Keratinocyte (primary cell): ENCODE results near the gene HS6ST3.

Experiments
- CTCF ChIP-seq, 3 experiments: IDR thresholded peaks in 1 of 3; conservative IDR thresholded peaks in 1 of 3; optimal IDR thresholded peaks in 1 of 3; 2 replicates in 2 of 3; 3 replicates in 1 of 3; pipeline versions ENCODE3 to v1.5.1; 2011; ENCODE audit warnings: low read length in 3 of 3, mild to moderate bottlenecking in 3 of 3, moderate library complexity in 2 of 3, control low read depth in 1 of 3, inconsistent platforms in 1 of 3; ENCODE audit not compliant: insufficient read depth in 2 of 3; ENCODE audit errors: extremely low read depth in 1 of 3
- EZH2 ChIP-seq: IDR thresholded peaks from one replicate; pipeline ENCODE4 v1.6.1; 2012; ENCODE audit warnings: inconsistent platforms, mild to moderate bottlenecking, low read length, moderate library complexity

- no peak for TF ChIP-seq CTCF (optimal IDR thresholded peaks at IDR 0.05 in 1 of 3, IDR thresholded peaks at IDR 0.05 in 1 of 3, conservative IDR thresholded peaks at IDR 0.05 in 1 of 3; ENCODE audit: extremely low read depth in 1 of 3, insufficient read depth in 2 of 3, low read length in 3 of 3)
- TF ChIP-seq EZH2 = no peak
Observed at GRCh38 chr13:96216543-96216942, 126.6 kb downstream of the HS6ST3 start.
